Progenitor cell of endocrine pancreas (in vitro differentiated cells): Measurements from ENCODE around the gene CCDC88C. TPM values are rescaled to one million over a fixed set of nuclear protein-coding genes. Genes with fewer than 3 reads are reported as not detected.
"Not testable (repeated sequence)": the region's sequence is repeated elsewhere in the genome, so short reads cannot be mapped to it uniquely, and the experiment has no call there.

Source experiments
- DNase-seq: peaks from one replicate; pipeline ENCODE4 v3.0.0; 2021; ENCODE audit warnings: low spot score; ENCODE audit not compliant: unreplicated experiment
- H3K27ac Mint-ChIP-seq: 2 replicates; pipeline ENCODE4 v1.8.0; 2021; ENCODE audit warnings: mild to moderate bottlenecking, moderate library complexity, mixed read lengths
- H3K27me3 Mint-ChIP-seq: 2 replicates; pipeline ENCODE4 v1.8.0; 2021; ENCODE audit warnings: mixed read lengths
- H3K36me3 Mint-ChIP-seq: 2 replicates; pipeline ENCODE4 v1.8.0; 2022; ENCODE audit warnings: mixed read lengths; ENCODE audit not compliant: insufficient read depth
- H3K4me1 Mint-ChIP-seq: 2 replicates; pipeline ENCODE4 v1.8.0; 2021; ENCODE audit warnings: low read depth, mixed read lengths
- H3K4me3 Mint-ChIP-seq: 2 replicates; pipeline ENCODE4 v1.8.0; 2021; ENCODE audit warnings: low read depth, mild to moderate bottlenecking, moderate library complexity, mixed read lengths
- H3K9me3 Mint-ChIP-seq: 2 replicates; pipeline ENCODE4 v1.8.0; 2021; ENCODE audit warnings: low read depth, mixed read lengths
- total RNA-seq: library from RNA; stranded (reverse); gene quantifications from 2 replicates; pipeline ENCODE4 v1.2.1, GENCODE V29; 2021
- TF ChIP-seq, protein P1 (sequence below): fragments of 200-600 bp; sonication (generic); IDR thresholded peaks from one replicate; pipeline ENCODE4 v1.5.0; 2021; ENCODE audit warnings: antibody characterized with exemption, mild to moderate bottlenecking; ENCODE audit not compliant: unreplicated experiment

The CCDC88C gene
- total RNA-seq, 1 donor from 2014 or later: 78.1 TPM

GRCh38 chr14:91229743-91230200 is 187.8 kb downstream of the CCDC88C start:
- H3K4me3 Mint-ChIP-seq: no peak overlapping the region
- no peaks in the 10 kb centered on the region for H3K27me3 Mint-ChIP-seq
- H3K36me3 Mint-ChIP-seq: peaks cover 28% of the 10 kb centered on the region
- H3K27ac Mint-ChIP-seq: no peak overlapping the region
- H3K9me3 Mint-ChIP-seq: peaks cover 3% of the 10 kb centered on the region
- TF ChIP-seq, protein P1, sequence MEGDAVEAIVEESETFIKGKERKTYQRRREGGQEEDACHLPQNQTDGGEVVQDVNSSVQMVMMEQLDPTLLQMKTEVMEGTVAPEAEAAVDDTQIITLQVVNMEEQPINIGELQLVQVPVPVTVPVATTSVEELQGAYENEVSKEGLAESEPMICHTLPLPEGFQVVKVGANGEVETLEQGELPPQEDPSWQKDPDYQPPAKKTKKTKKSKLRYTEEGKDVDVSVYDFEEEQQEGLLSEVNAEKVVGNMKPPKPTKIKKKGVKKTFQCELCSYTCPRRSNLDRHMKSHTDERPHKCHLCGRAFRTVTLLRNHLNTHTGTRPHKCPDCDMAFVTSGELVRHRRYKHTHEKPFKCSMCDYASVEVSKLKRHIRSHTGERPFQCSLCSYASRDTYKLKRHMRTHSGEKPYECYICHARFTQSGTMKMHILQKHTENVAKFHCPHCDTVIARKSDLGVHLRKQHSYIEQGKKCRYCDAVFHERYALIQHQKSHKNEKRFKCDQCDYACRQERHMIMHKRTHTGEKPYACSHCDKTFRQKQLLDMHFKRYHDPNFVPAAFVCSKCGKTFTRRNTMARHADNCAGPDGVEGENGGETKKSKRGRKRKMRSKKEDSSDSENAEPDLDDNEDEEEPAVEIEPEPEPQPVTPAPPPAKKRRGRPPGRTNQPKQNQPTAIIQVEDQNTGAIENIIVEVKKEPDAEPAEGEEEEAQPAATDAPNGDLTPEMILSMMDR: no peak
- no peak for DNase-seq
- H3K4me1 Mint-ChIP-seq: no peaks in the 10 kb centered on the region

DNA sequence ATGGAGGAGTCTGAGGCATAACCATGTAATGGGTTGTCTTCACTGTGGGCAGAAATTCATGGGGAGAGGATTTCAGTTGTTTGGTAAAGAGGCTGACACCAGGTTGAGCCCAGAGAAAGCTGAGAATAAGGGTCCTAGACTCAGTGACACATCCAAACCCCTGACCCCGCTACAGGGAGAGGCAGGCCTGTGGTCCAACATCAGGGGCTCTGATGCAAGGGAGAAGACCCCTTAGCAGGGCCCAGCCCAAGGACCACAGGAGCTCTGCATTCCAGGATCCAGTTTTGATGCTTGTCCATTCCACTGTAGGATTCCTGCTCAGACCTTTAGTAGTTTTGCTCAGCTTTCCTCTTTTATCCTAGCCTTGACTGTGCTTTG is 188.6 kb downstream of the CCDC88C start:
- TF ChIP-seq, protein P1: no peak
- Mint-ChIP-seq H3K27ac (no peak overlapping the region), H3K4me3 (no peak overlapping the region), H3K36me3 (peaks cover 23% of the 10 kb centered on the region), H3K4me1 (no peaks in the 10 kb centered on the region), H3K27me3 (no peaks in the 10 kb centered on the region), H3K9me3 (peaks cover 3% of the 10 kb centered on the region)
- no peak for DNase-seq

- DNase-seq: no peak
- H3K4me1 Mint-ChIP-seq: no peaks in the 10 kb centered on the region
- H3K27ac Mint-ChIP-seq: no peak overlapping the region
- peaks cover 3% of the 10 kb centered on the region for H3K9me3 Mint-ChIP-seq
- TF ChIP-seq, protein P1: no peak
- H3K36me3 Mint-ChIP-seq: peaks cover 24% of the 10 kb centered on the region
- H3K4me3 Mint-ChIP-seq: no peak overlapping the region
- H3K27me3 Mint-ChIP-seq: no peaks in the 10 kb centered on the region
These were observed 189.3 kb downstream of the CCDC88C start for GRCh38 chr14:91228112-91229004.

DNA sequence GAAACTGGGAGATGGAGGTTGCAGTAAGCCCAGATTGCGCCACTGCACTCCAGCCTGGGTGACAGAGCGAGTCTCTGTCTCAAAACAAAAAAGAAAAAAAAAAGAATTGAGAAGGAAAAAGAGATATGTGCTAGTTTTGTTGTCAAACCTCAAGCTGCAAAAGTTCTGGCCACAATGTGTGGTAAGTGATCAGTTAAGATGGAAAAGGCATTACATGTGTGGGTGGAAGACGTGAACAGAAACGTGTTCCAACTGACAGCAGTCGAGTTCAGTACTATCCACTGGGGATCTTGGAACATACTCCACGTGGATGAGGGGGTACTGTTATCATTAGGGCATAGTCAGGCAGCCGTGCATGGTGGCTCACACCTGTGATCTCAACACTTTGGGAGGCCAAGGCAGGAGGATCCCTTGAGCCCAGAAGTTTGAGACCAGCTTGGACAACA is 190.4 kb downstream of the CCDC88C start:
- no peaks in the 10 kb centered on the region for H3K4me1 Mint-ChIP-seq
- peaks cover 3% of the 10 kb centered on the region for H3K9me3 Mint-ChIP-seq
- no peak overlapping the region for H3K27ac Mint-ChIP-seq
- peaks cover 25% of the 10 kb centered on the region for H3K36me3 Mint-ChIP-seq
- H3K4me3 Mint-ChIP-seq: no peak overlapping the region
- no peaks in the 10 kb centered on the region for H3K27me3 Mint-ChIP-seq
- DNase-seq: no peak
- TF ChIP-seq, protein P1: no peak

- not testable (repeated sequence) for H3K27ac Mint-ChIP-seq, H3K4me1 Mint-ChIP-seq, H3K27me3 Mint-ChIP-seq, H3K4me3 Mint-ChIP-seq, H3K9me3 Mint-ChIP-seq, DNase-seq
- peaks cover 29% of the 10 kb centered on the region for H3K36me3 Mint-ChIP-seq
These were observed 191.3 kb downstream of the CCDC88C start for GRCh38 chr14:91226360-91226759.

GRCh38 chr14:91225025-91225424 is 192.6 kb downstream of the CCDC88C start:
- peaks cover 27% of the 10 kb centered on the region for H3K36me3 Mint-ChIP-seq
- H3K27me3 Mint-ChIP-seq: no peaks in the 10 kb centered on the region
- TF ChIP-seq, protein P1: no peak
- H3K9me3 Mint-ChIP-seq: no peaks in the 10 kb centered on the region
- no peak overlapping the region for H3K4me3 Mint-ChIP-seq
- no peaks in the 10 kb centered on the region for H3K4me1 Mint-ChIP-seq
- no peak for DNase-seq
- no peak overlapping the region for H3K27ac Mint-ChIP-seq
